NCI-H1092 (cell line): ENCODE measurements around the gene LRP1.
"Not testable (repeated sequence)": the region's sequence is repeated elsewhere in the genome, so short reads cannot be mapped to it uniquely, and the experiment has no call there.

Experiments
- DNase-seq: peaks from one replicate; lab custom pipeline; 2025; lab: John Stamatoyannopoulos, UW

The LRP1 gene

GRCh38 chr12:57112492-57113294, 15.6 kb upstream of the LRP1 start:
- DNase-seq, result peak; percentile 71

DNA sequence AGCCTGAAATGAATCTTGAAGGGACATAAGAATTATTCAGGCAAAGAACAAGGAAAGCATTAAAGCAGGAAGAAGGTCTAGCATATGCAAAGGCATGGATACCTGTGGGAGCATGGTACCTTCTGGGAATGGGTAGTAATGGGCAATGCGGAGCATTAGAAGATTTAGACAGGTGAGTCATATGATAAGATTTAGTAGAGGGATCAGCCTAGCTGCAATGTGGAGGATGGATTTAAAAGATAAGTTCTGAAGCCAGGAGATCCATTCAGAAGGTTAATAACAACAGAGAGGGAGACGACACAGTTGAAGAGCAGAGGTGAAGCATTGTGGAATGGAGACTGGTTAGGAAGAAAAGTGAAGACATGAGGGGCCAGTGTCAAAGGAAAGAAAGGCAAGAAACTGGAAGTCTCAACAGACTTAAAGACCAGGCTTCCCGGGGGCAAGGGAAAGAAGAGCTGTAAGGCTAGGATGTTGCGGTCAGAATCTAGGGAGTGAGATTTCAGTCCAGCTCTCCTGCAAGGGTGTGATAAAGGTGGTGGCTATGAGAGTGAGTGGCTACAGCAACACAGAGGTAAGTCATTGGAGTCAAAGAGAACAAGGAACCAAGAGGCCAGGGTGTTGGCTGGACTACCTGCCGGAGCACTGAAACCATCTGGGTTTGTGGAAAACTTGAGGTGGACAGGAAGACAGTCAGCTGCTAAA, 11.6 kb upstream of the LRP1 start:
- no peak for DNase-seq

- DNase-seq, result no peak
Observed at GRCh38 chr12:57118711-57119271, 9.5 kb upstream of the LRP1 start.

- no peak for DNase-seq
Observed at GRCh38 chr12:57119294-57120085, 8.8 kb upstream of the LRP1 start.

DNA sequence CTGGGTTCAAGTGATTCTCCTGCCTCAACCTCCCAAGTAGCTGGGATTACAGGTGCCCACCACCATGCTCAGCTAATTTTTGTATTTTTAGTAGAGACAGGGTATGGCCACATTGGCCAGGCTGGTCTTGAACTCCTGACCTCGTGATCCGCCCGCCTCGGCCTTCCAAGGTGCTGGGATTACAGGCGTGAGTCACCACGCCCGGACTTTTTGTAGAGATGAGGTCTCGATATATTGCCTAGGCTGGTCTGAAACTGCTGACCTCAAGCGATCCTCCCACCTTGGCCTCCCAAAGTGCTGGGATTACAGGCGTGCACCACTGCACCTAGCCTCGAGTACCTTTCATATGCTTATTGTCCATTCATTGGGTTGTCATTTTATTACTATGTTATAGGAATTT, 7.6 kb upstream of the LRP1 start:
- not testable (repeated sequence) for DNase-seq

DNA sequence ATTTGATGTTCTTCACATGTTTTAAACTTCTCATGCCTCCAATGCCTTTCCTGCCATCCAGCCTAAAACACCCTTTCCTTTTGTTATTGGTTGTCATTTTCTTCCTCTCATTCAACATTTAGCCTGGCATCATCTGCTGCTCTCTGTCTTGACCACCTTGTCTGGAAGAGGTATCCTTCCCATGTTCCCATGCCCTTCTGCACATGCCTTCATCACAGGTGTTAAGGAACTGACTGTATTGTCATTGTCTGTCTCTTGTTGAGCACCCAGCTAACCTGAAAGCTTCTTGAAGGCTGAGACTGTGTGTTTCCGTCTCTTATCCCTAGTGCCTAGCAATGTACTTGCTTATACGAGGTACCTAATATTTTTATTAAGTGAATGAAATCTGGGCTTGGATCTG, 4.5 kb upstream of the LRP1 start:
- no peak for DNase-seq

DNA sequence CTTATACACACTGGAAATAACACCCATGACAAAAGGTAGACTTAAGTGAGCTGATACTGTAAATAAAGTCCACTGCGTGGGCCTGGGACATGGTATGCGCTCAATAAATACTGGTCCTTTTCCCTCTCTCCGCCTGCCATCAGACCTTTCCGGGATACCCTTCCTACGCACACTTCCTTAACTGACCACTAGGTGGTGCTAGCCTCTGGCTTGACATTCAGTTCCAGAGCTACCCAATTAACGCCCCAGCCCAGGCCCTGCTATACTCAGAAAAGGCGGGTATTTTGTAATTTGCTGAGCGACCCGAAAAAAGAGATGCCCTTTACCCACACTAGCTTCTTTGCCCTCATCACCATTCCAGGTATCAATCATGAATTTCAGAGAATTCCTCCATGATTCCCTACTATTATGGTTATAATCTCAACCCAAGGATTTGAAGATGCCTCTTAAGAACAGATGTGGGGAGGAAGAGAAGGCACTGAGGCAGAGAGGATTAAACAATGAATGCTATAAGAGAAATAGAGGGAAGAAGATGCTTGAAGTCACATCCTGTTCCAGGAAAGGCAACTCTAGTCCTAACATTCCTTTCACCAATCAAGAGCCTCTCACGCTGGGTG, 3.9 kb upstream of the LRP1 start:
- peak; percentile 42 for DNase-seq

DNA sequence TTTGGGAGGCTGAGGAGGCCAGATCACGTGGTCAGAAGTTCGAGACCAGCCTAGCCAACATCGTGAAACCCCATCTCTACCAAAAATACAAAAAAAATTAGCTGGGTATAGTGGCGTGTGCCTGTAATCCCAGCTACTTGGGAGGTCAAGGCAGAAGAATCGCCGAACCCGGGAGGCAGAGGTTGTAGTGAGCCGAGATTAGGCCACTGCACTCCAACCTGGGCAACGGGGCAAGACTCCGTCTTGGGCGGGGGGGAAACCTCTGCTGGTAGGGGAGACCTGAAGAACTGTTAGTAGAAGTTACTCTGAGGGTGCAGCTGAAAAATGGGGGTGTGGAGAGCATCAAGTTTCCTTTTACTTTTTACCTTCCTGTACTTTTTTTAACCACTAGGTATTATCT, 2.2 kb upstream of the LRP1 start:
- DNase-seq, result no peak

- DNase-seq, result no peak
Observed at GRCh38 chr12:57126561-57126960, 1.7 kb upstream of the LRP1 start.

GRCh38 chr12:57127101-57127725, 1.1 kb upstream of the LRP1 start:
- no peak for DNase-seq

- DNase-seq, result no peak
Observed at GRCh38 chr12:57128519-57129247, 400 bp downstream of the LRP1 start.

DNA sequence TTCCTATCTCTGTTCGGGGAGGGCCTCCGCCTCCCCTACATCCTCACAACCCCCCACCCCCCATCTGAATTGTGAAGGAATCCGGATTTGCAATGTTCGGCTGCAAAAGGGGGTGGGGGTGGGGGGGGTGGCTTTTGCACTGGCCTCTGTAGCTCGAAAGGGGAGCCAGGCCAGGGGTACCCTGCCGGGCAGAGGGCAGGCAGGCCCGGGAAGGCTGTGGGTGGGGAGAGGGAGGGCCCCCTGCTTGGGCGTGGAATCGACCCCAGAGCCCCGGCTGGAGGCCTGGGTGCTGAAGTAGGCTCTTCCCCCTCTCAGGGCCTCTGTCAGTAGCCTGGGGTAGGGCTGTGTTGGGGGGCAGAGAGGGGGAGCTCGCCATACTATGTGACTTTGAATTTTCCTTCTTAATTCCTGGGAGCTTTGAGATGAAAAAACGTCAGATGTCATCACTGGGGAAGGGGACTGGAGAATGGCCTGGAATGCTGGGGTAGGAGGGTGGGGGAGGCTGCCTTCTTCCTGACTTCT, 1.1 kb downstream of the LRP1 start:
- DNase-seq, result no peak

GRCh38 chr12:57129889-57130288, 1.6 kb downstream of the LRP1 start:
- DNase-seq, result no peak

DNA sequence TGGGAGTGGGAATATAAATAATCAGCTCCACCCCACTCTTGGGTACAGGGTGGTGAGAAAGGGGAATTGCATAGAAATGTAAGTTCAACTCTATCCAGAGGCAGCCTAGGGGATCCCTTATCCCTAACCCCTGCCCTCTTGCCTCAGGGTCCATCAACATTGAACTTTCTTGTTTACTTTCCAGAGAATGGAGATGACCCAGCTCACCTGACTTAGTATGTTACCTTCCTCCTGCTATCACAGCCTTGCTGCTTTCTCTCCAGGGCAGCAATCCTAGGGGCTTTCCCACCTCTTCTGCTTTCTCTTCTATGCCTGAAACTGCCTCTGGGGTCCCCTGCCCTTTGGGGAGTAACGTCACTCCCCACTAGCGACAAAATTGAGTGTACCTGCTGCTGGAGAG, 2.7 kb downstream of the LRP1 start:
- no peak for DNase-seq

- no peak for DNase-seq
Observed at GRCh38 chr12:57131896-57132744, 3.8 kb downstream of the LRP1 start.

- no peak for DNase-seq
Observed at GRCh38 chr12:57133013-57133569, 4.8 kb downstream of the LRP1 start.

DNA sequence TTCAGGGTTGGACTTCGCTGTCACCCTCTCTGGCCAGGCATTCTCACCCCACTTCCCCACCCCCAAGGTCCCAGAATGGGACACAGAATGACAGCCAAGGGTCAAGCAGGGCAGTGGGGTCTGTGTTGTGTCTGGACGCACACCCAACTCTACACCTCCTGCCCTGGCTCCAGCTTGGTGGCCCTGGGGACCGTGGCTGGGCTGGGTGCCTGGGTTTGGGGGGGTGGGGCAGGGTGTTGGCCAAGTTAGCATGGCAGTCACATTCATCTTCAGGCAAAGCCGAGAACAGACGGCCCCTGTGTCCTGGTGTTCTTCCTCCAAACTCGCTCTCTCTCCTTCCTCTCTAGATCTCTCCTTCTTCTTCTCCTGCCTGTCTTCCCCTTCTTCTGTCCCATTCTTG, 5.6 kb downstream of the LRP1 start:
- no peak for DNase-seq

DNA sequence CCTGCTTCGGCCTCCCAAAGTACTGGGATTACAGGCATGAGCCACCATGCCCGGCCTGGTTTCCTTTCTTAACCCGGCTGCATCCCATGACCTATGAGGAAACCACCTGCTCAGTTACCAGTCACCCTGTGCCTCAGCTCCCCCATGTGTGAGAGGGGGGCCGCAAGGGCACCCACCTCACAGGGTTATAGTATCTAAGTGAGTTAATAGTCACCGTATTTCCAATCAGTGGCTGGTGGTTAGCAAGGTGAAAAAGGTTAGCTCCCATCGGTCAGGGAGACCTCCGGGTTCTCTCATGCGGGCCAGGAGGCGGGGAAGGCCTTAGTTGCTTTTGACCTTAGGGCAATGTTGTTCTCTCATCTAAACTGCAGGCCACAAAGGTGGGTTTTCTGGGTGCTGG, 6.7 kb downstream of the LRP1 start:
- DNase-seq, result no peak
